ENCODE results near the gene CLCNKA.
"Not testable (repeated sequence)": the region's sequence is repeated elsewhere in the genome, so short reads cannot be mapped to it uniquely, and the experiment has no call there.

CLCNKA gene

DNA sequence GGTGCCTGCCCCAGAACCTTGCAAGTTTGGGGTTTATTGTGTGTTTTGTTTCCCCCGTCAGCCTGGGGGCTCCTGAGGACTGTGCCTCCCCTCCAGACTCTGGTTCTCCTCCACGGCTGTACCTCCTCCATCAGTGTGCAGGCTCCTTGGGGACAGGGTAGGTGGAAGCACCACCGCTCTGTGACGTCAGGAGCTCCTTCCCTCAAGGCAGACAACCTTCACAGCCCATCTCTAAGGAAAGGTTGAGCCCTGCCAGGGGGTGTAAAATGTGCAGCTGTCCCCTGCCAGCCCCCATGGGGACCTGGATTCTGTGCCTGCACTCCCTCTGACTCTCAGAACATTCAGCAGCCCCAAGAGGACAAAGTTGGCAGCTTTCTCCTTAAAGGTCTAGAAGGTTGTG lies 3.5 kb upstream of the CLCNKA start:
- DNase-seq = no peak

DNA sequence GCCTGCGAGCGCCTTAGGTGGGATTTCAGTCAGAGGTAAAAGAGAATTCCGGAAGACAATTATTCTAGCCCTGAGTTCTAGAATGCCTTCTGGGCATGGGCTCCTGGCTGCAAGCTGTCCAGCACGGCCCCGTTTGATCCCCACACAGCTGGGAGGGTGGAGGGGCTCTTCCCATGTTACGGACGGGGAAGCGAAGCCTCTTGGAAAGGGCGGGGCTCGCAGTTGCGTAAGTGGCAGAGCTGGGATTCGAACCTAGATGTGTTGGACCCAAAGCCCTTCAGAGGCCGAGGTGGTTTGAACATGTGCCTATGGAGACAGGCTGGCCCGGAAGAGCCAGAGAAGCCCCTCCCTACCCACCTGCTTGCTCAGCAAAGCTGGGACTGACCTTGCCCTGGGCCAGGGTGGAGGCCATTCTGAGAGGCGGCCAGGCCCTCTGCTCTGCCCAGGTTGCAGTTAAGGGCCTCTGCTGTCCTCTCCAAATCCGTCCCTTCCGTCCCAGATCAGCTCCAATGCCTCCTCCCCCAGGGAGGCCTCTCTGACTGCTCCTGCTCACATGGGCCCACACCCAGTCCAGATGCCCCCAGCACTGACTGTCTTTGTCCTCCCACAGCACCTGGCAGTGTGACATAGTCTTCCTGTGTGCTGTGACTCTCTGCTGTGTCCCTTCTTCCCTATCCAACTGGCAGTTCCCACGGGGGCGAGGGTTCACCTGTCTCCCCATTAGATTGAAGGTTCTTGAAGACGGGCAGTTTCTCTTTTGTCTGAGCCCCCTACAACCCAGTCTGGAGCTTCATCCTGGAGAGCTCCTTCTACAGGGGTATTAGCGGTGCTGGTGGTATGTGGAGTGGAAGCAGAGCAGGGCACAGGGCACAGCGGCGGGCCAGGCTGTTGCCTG lies 2.8 kb upstream of the CLCNKA start:
- DNase-seq = no peak

DNA sequence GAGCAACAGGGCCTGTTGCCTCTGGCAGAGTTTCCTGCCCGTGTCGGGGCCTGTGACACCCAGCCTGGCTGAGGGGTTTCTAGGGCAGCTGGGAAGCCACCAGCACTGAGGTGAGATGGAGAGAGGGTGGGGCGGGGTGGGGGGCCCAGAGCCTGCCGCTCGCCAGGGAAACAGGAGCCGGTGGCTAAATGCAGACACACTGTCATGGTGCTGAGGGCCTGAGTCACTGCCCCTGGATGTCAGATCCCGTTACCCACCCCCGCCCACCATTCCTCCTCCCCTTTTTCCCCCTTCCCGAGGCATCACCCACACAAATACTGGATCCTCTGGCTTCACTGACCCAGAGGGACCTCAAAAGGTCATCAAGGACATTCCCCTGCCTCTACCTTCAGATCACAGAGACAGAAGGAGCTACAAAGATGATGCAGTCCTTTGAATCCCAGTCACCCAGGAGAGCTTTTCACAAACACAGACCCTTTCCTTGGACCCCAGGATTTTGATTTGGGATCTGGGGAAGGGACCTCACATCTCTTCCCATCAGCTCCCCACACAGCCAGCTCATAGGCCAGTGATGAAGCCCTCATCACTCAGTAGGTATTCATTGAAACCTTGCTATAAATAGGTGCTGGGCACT lies 2.1 kb upstream of the CLCNKA start:
- no peak for DNase-seq

DNA sequence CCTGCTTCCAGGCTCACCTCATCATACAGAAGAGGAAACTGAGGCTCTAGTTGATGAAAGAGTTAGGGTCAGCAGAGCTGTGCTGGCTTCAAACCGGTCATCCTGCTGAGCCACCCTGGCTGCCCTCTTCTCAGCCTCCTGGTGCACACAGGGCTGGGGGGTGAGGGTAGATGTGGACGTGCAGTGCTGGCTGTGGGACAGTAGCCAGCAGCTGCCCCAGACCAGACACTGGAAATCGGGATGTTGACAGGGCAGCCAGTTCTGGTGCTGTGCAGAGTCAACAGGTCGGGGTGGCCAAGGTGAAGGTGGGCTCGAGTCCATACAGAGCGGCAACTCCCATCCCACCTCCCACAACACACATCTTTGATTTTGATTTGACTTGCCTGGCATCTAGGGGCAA lies 1.5 kb upstream of the CLCNKA start:
- no peak for DNase-seq

DNA sequence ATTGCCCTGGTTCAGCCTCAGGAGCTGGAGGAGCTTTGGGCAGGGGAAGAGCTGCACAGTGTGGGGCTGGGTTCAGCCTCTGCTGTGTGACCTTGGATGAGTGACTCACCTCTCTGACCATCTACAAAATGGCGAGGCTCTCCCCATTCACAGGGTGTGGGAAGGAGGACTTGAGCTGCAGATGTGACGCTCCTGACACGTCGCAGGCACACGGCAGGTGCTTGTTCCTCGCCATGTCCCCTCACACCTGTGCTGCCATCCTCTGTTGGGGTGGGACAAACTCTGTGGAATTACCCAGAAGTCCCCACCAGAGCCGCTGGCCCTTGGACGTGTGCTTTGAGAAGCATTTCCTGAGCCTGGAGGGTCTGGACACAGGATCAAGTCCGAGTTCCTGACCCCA lies 958 bp upstream of the CLCNKA start:
- not testable (repeated sequence) for DNase-seq

DNA sequence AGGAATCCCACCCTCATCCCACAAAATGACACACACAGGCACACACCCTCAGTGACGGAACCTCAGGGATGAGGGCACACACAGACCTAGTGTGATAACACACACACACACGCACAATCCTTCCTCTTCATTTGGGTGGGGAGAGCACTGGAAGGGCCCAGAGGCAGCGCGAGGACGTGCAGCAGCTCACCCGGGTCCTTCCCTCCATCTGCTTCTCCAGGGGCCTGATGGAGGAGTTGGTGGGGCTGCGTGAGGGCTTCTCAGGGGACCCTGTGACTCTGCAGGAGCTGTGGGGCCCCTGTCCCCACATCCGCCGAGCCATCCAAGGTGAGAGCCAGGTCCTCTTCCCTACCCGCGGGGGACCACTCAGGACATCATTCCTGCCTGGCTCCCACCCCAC lies 557 bp downstream of the CLCNKA start:
- no peak for DNase-seq

DNA sequence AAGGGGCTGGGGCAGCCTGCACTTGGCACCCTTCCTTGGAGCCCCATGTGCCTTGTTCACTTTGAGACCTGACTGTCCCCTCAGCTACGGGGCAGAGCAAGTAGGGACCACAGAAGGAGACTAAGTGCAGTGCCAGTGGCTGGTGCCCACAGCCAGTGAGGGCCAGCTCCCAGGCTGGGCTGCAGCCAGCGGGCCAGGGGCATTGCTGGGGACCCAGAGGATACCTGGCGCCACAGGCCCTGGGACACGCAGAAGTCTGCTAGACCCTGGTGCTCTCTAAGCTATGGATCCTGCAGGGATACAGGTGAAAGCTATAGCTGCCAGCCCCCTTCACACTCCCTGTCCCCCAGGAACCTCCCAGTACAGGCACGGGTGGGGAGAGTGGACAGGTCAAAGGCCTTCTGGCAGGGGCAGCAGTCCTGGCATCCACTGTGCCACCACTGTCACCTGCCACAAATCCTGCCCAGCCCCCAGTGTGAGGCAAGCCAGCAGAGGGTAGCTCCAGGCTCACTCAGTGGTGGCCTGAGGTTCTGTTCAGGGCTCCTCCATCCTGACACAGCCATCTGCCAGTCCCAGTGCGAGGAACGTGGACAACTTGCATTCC lies 1.3 kb downstream of the CLCNKA start:
- DNase-seq = no peak

DNA sequence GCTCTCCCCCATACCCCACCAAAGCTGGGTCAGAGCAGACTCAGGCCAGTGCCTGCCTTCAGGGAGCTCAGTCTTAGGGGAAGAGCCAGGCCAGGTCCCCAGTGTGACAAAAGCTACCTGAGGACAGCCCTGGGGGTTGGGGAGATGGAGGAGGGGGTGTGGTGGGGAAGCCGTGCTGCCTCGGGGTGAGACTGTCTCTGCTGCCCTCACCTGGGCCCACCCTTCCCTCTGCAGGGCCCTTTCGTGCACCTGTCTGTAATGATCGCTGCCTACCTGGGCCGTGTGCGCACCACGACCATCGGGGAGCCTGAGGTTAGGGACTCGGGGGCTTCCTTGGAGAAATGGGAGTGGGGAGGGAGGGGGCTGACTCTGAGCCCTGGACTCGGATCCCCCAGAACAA lies 4.5 kb downstream of the CLCNKA start:
- not testable (repeated sequence) for DNase-seq

DNA sequence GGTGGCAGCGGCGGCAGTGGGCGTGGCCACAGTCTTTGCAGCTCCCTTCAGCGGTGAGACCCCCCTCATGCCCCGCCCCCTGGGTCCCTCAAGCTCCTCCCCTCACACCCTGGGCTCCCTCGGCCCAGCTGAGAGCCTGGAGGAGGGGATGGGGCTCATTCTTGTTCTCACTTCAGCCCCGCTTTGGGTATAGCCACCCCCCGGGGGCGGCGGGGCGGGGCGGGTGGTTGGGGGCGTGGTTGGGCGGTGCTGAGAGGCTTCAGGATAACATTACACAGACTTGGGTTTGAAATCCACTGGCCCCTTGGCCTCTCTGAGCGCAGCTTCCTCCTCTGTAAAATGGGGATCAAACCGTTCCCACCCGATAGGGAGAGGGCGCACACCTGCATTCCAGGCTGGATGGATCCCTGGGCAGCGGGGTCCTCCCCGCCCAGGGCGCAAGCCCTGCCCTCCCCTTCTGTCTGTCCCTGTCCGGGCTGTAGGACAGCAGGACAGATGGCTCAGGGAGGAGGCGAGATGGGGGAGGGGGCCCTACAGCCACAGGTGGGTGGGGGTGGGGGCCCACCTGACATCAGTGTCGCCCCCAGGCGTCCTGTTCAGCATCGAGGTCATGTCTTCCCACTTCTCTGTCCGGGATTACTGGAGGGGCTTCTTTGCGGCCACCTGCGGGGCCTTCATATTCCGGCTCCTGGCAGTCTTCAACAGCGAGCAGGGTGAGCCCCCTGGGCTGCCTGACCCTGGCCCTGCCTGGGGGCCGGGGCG lies 5.1 kb downstream of the CLCNKA start:
- no peak for DNase-seq

DNA sequence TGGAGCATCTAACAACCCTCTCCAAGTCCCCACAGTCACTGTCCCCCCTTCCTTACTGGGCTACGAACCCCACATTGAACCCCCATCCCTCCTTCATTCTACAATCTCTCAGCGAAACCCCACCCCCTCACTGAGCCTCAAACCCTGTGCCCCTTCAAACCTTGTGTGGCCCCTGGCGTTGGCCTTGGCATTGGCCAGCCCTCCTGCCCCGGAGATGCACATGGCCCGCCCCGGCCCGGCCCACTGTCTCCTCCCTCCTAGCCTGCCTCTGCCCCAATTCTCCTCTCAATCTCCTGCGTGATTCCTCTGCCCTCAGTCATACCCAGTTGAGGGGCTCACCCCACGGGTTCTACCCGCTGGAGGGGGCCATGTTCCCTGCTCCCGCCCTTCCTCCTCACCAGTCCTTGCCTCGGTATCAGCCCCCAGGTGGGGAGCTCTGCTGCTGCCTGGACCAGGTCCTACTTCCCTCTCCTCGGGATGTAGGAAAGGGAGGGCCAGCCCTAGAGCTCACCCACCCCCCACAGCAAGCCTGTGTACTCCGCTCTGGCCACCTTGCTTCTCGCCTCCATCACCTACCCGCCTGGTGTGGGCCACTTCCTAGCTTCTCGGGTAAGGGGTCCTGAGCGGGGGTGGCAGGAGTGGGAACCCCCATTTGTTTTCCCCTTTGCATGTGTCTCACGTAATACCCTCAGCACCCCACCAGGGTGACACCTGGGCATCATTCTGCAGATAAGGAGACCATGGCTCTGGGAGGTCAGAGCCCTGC lies 6.6 kb downstream of the CLCNKA start:
- no peak for DNase-seq

DNA sequence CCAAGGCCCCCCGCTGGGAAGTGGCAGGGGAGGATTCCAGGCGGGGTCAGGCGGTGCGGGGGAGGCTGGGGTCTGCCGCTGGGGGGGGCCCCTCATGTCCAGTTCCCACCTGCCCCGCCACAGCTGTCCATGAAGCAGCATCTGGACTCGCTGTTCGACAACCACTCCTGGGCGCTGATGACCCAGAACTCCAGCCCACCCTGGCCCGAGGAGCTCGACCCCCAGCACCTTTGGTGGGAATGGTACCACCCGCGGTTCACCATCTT lies 7.1 kb downstream of the CLCNKA start:
- DNase-seq = not testable (repeated sequence)

DNA sequence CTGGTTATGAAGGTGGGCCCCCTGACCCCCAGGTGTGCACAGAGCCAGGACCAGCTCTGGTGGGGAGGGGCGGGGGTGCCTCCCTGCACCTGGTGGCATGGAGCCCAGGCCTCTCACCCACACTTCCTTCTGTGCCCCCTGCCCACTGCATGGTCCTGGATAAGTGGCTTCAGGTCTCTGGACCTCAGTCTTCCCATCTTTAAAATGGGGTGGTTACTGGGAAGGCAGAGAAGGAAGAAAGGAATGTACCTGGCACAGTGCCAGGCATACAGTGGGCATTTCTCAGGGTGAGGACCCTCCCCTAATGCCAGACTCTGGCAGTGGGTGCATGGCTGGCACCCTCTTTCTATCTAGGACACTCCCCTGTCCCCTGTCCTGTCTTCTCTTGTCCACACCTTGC lies 7.5 kb downstream of the CLCNKA start:
- no peak for DNase-seq

DNA sequence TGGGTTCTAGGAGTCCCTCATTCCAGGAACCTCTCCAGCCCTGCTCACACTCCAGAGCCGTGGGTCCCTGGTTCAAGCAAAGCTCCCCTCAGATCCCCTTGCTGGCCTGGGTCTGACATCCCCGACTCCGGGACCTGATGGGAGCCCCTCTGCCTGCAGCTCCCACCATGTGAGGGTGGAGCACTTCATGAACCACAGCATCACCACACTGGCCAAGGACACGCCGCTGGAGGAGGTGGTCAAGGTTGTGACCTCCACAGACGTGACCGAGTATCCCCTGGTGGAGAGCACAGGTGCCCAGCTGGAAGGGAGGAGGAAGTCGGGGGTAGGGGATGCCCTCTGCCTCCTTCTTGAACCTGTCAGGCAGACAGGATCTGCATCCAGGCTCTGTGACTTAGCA lies 9.7 kb downstream of the CLCNKA start:
- DNase-seq = no peak

DNA sequence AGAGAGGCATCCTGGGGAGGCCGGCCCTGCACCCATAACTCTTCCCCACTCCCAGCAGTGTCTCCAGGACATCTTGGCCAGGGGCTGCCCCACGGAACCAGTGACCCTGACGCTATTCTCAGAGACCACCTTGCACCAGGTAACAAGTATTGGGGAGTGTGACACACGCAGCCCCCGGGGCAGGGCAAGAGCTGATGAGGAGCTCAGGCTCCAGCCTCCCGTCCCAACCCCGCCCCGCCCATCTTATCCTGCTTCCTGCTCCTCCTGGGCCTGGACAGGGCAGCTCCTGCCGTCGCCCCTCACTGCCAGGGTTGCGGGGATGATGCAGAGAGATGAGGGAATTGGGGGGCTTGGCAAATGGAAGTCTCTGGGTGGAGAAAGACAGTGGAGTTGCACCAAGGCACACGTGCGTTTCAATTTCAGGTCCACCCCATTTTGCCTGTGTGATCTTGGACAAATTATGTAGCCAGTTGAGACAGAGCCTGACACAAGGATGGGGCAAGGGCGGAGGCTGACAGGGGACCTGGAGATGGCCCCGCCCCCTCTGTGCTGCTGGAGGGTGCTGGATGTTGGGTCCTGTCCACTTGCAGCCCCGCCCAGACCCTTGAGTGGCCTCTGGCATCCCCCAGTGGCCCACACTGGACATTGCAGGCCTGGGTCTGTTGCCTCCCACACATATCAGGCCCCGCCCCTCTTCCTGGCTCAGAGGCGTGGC lies 10.7 kb downstream of the CLCNKA start:
- DNase-seq = no peak

DNA sequence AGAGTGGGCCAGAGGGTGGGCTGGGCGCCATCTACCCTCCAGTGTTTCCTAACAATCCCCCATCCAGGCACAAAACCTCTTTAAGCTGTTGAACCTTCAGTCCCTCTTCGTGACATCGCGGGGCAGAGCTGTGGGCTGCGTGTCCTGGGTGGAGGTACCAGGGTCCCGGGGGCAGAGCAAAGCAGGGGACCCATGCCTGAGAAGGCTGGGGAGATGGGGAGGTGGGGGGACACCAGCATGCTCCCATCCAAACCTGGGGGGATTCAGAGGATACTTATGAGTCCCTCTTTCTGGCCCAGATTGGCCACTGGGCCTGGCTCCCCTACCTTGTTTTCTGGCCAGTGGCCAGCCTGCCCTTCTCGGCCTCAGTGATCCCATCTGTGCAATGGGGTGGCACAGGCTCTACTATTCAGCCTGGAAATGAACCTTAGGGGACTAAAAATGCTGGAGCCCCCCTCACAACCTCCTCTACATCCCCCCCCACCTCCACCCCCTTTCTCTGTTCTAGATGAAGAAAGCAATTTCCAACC lies 11.3 kb downstream of the CLCNKA start:
- not testable (repeated sequence) for DNase-seq

DNA sequence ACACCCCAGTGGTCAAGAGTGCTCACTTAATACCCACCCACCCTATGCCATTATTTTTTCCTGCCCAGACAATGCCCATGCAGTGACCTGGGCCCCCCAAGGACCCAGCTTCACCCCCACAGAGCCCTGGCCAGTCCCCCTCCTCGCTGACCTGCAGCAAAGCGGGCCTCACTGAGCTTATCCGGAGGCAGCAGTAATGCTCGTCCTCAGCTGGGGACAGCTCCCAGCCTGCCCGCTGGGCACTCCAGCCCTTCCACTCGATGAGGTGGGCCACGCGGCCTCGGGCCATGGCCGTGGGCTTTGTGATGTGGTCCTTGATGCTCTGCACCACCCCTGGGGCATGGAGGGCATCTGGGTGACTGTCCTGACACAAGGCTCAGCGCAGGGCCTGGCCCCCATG lies 14.6 kb downstream of the CLCNKA start:
- not testable (repeated sequence) for DNase-seq

DNA sequence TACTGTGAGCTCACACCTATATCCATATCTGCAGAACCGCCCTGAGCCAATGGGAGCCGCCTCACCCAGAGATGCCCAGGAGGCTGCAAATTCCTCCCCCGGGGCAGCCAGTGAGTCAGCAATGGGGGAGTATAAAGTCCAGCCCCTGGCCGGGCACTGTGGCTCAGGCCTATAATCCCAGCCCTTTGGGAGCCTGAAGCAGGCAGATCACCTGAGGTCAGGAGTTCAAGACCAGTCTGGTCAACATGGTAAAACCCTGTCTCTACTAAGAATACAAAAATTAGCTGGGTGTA lies 16.7 kb downstream of the CLCNKA start:
- no peak for DNase-seq

DNA sequence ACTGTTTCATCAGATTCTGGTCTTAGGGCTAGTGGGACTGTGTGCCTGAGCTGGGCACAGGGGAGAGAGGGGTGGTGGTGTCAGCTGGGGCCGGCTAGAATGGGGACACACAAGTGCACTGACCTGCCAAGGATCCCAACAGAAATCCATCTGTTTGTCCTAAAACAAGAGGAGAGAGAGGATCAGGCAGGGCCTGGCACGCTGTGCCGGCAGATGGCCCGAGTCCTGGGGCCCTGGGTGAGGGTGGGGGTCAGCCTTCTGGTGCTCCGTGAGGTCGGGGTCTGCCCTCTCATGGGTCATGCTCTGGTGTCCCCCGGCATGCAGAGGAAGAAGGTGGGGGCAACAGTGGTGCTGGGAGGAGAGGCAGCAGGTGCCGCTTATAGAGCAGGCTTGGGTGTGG lies 18.0 kb downstream of the CLCNKA start:
- not testable (repeated sequence) for DNase-seq

DNA sequence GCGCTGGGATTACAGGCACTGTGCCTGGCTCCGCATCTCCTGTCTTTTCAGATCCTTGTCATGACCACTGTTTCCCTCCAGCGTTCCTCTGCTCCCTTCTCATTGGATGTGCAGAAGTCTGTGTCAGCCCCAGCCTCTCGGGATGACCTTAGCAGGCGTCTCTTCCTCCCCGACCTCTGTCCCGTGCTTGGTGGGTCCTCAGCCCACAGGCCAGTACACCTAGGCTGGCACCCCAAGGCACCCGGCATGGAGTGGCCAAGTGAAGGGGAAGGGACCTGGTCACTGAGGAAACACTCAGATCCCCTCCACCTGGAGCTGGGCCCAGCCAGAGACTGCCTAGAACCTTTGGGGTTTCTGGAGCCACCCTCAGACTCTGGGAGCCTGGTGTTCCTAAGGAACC lies 19.4 kb downstream of the CLCNKA start:
- DNase-seq = no peak

DNA sequence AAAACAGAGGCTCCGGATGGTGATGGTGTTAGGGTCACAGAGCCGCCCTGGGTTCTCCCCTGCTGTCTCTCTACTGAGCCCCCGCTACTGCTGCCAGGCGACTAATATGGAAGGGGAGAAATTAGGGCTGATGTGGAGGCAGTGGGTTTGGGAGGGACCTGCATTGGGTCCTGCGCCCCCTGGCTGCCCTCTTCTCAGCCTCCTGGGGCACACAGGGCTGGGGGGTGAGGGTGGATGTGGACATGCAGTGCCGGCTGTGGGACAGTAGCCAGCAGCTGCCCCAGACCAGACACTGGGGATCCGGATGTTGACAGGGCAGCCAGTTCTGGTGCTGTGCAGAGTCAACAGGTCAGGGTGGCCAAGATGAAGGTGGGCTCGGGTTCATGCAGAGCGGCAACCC lies 20.3 kb downstream of the CLCNKA start:
- DNase-seq = no peak

DNA sequence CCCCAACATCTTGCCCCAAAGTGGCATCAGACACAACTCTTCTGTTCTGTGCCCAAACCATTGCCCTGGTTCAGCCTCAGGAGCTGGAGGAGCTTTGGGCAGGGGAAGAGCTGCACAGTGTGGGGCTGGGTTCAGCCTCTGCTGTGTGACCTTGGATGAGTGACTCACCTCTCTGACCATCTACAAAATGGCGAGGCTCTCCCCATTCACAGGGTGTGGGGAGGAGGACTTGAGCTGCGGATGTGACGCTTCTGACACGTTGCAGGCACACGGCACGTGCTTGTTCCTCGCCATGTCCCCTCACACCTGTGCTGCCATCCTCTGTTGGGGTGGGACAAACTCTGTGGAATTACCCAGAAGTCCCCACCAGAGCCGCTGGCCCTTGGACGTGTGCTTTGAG lies 20.8 kb downstream of the CLCNKA start:
- DNase-seq = not testable (repeated sequence)

DNA sequence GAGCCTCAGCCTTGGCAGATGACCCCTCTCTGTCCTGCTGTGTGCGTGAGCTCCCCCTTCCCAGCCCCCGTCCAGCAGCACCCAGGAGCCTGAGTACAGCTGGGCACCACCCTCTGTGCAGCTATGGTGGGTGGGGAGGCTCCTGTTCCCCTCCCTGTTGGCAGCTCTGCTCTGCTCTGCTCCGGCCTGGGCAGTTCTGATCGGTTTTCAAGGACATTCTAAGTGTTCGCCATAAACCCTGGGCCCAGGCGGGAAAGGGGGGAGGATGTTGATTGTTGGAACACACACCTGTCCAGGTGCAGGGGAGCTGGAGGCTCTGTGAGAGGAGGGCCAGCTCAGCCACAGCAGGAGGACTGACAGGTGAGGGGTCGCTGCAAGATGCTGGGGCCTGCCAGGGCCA lies 21.7 kb downstream of the CLCNKA start, which contains the start of gene CLCNKB:
CLCNKB (plus strand) TSS at position 262 of the 400 bp plus-strand sequence. CDS start 711 bp downstream, outside the sequence.
- DNase-seq = no peak
